Spleen (tissue), 11 donors: Measurements from ENCODE around the gene IFNW1. TPM values are rescaled to one million over a fixed set of nuclear protein-coding genes. Genes with fewer than 3 reads are reported as not detected.
"Not testable (repeated sequence)": the region's sequence is repeated elsewhere in the genome, so short reads cannot be mapped to it uniquely, and the experiment has no call there.

Experiments
- DNase-seq: peaks from one replicate; pipeline ENCODE4 v3.0.0-alpha.2; 2020
- H3K27ac ChIP-seq, 8 donors: fragments of 200-600 bp; sonication (generic) in 7 of 8; 1 replicate in 4 of 8; 2 replicates in 4 of 8; pipeline versions ENCODE4 v1.5.0 to v1.8.0; 2016 to 2021; ENCODE audit warnings: inconsistent platforms in 4 of 8, mild to moderate bottlenecking in 4 of 8, moderate library complexity in 1 of 8
- H3K27me3 ChIP-seq, 7 donors: fragments of 200-600 bp; sonication (generic) in 6 of 7; replicated peaks in 1 of 7; 1 replicate in 4 of 7; 2 replicates in 3 of 7; pipeline versions ENCODE4 v1.5.0 to v1.8.0; 2016 to 2021; ENCODE audit warnings: inconsistent platforms in 3 of 7, mild to moderate bottlenecking in 1 of 7
- H3K36me3 ChIP-seq, 6 donors: fragments of 200-600 bp; sonication (generic) in 5 of 6; 1 replicate in 4 of 6; 2 replicates in 2 of 6; pipeline versions ENCODE4 v1.5.0 to v1.8.0; 2016 to 2021; ENCODE audit warnings: inconsistent platforms in 2 of 6
- H3K4me1 ChIP-seq, 6 donors: fragments of 200-600 bp; sonication (generic) in 5 of 6; 1 replicate in 3 of 6; 2 replicates in 3 of 6; pipeline versions ENCODE4 v1.5.0 to v1.8.0; 2016 to 2021; ENCODE audit warnings: inconsistent platforms in 3 of 6
- H3K4me3 ChIP-seq, 8 donors: fragments of 200-600 bp; sonication (generic) in 7 of 8; 1 replicate in 4 of 8; 2 replicates in 4 of 8; pipeline versions ENCODE4 v1.5.0 to v1.8.0; 2016 to 2021; ENCODE audit warnings: inconsistent platforms in 4 of 8, mild to moderate bottlenecking in 4 of 8, moderate library complexity in 2 of 8
- H3K9me3 ChIP-seq, 8 donors: fragments of 200-600 bp; sonication (generic) in 7 of 8; 1 replicate in 4 of 8; 2 replicates in 4 of 8; pipeline versions ENCODE4 v1.5.0 to v1.8.0; 2016 to 2021; ENCODE audit warnings: inconsistent platforms in 4 of 8
- CTCF ChIP-seq, 11 experiments: fragments of 200-600 bp in 7 of 11; fragments of 450-650 bp in 4 of 11; sonication (generic) in 4 of 11; IDR thresholded peaks in 8 of 11; conservative IDR thresholded peaks in 3 of 11; 1 replicate in 7 of 11; 2 replicates in 4 of 11; pipeline versions ENCODE4 v1.4.0 to v1.8.0; 2016 to 2021; ENCODE audit warnings: antibody characterized with exemption in 11 of 11, inconsistent platforms in 4 of 11, mild to moderate bottlenecking in 1 of 11
- POLR2A ChIP-seq, 3 donors: fragments of 450-650 bp; IDR thresholded peaks; one replicate each; pipeline ENCODE4 v1.5.1; 2017; ENCODE audit warnings: antibody characterized with exemption in 3 of 3, mild to moderate bottlenecking in 1 of 3
- POLR2AphosphoS5 ChIP-seq, 3 donors: sonication (generic); formaldehyde crosslinking; IDR thresholded peaks; one replicate each; pipeline ENCODE4 v1.5.1; 2017; ENCODE audit warnings: antibody characterized with exemption in 3 of 3
- WGBS, 5 donors: extraction: QIAGEN DNeasy Blood & Tissue Kit in 3 of 5; methylation state at CpG; one replicate each; pipeline versions ENCODE4 v1.1.5 to v1.1.7; 2013 to 2018; 5-methylcytosine and 5-hydroxymethylcytosine counted together
- intact Hi-C: fragments of 100-400 bp; cut with DNase I; formaldehyde crosslinking; loops from one replicate; pipeline ENCODE4 v1.15.0; 2023; ENCODE audit warnings: low total_unique reads
- polyA plus RNA-seq, 3 donors: library from polyadenylated mRNA; stranded (reverse); fragments of 200-250 nt; gene quantifications; one replicate each; pipeline ENCODE4 v1.2.1, GENCODE V29; 2013
- total RNA-seq, 7 donors: library from RNA; depleted of rRNA in 3 of 7; stranded (reverse); fragments of >200 nt in 3 of 7; fragmentation: NEBNext Ultra II Directional in 4 of 7; extraction: Animal tissue kit (Norgen Biotek cat#: 25700) in 4 of 7; gene quantifications; one replicate each; pipeline versions ENCODE4 v1.1.0 to v1.2.1, GENCODE V29; 2016 to 2021
- donor health status: healthy with polysubstance abuse.
- donor health status: DM: no; HTN: no; CAD: no; lungs with moderate emphysema.
- donor health status: DM: no; HTN: no; CAD: no.
- donor health status: Bipolar disorder and iron deficiency.
- donor health status: healthy.
- donor health status: DM: no; HTN: no; CAD: no.
- donor health status: DM: yes; HTN: yes; CAD: no.

IFNW1 gene
- total and polyA plus RNA-seq, 10 donors: not detected

- H3K36me3 ChIP-seq: no peaks in the 10 kb centered on the region
- peaks cover 0 to 9% (median 0%) of the 10 kb centered on the region in 6 donors for H3K4me1 ChIP-seq
- H3K27ac ChIP-seq: no peak overlapping the region
- 37 to 95% (median 92%) methylated on average over 1 of the region's 1 CpG for WGBS, 5 donors
- no peak overlapping the region for H3K4me3 ChIP-seq
- no peaks in the 10 kb centered on the region for H3K27me3 ChIP-seq
- H3K9me3 ChIP-seq: no peaks in the 10 kb centered on the region
- TF ChIP-seq CTCF (IDR thresholded peaks at IDR 0.05 in 8 of 11, conservative IDR thresholded peaks at IDR 0.05 in 3 of 11): no peak
- no peak for TF ChIP-seq POLR2AphosphoS5 (IDR thresholded peaks at IDR 0.05)
- TF ChIP-seq POLR2A (IDR thresholded peaks at IDR 0.05): no peak
- intact Hi-C loops: no loop called here
- no peak for DNase-seq
Measured at GRCh38 chr9:21137020-21137419, 4.6 kb downstream of the IFNW1 start.

GRCh38 chr9:21135736-21136135, 5.9 kb downstream of the IFNW1 start:
- TF ChIP-seq POLR2A (IDR thresholded peaks at IDR 0.05) (no peak), POLR2AphosphoS5 (IDR thresholded peaks at IDR 0.05) (no peak), CTCF (IDR thresholded peaks at IDR 0.05 in 8 of 11, conservative IDR thresholded peaks at IDR 0.05 in 3 of 11) (no peak)
- no peaks in the 10 kb centered on the region for H3K36me3 ChIP-seq
- DNase-seq: no peak
- no peak overlapping the region for H3K4me3 ChIP-seq
- WGBS, 5 donors: 64 to 82% (median 79%) methylated on average over 3 of the region's 3 CpGs
- no peak overlapping the region for H3K27ac ChIP-seq
- intact Hi-C loops: no loop called here
- H3K9me3 ChIP-seq: no peaks in the 10 kb centered on the region
- no peaks in the 10 kb centered on the region for H3K27me3 ChIP-seq
- no peaks in the 10 kb centered on the region for H3K4me1 ChIP-seq

DNA sequence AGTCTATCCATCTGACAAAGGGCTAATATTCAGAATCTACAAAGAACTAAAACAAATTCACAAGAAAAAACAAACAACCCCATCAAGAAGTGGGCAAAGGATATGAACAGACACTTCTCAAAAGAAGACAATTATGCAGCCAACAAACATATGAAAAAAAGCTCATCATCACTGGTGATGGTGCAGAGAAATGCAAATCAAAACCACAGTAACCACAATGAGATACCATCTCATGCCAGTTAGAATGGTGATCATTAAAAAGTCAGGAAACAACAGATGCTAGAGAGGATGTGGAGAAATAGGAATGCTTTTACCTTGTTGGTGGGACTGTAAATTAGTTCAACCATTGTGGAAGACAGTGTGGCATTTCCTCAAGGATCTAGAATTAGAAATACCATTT, 13.4 kb downstream of the IFNW1 start:
- H3K27ac ChIP-seq, H3K27me3 ChIP-seq, intact Hi-C loops, H3K4me3 ChIP-seq, DNase-seq, H3K36me3 ChIP-seq, H3K4me1 ChIP-seq: not testable (repeated sequence)
- H3K9me3 ChIP-seq: peaks cover 0 to 12% (median 4%) of the 10 kb centered on the region in 8 donors

- no peak for DNase-seq
- no peak overlapping the region for H3K4me3 ChIP-seq
- H3K36me3 ChIP-seq: no peaks in the 10 kb centered on the region
- H3K27ac ChIP-seq: no peak overlapping the region
- H3K4me1 ChIP-seq: peaks cover 0 to 12% (median 2%) of the 10 kb centered on the region in 6 donors
- TF ChIP-seq POLR2A (IDR thresholded peaks at IDR 0.05): no peak
- TF ChIP-seq CTCF (IDR thresholded peaks at IDR 0.05 in 8 of 11, conservative IDR thresholded peaks at IDR 0.05 in 3 of 11): no peak
- no peak for TF ChIP-seq POLR2AphosphoS5 (IDR thresholded peaks at IDR 0.05)
- H3K27me3 ChIP-seq: peaks cover 0 to 8% (median 0%) of the 10 kb centered on the region in 7 donors
- intact Hi-C loops: no loop called here
- no peaks in the 10 kb centered on the region for H3K9me3 ChIP-seq
- 78 to 93% (median 89%) methylated on average over 4 of the region's 4 CpGs for WGBS, 5 donors
Measured at GRCh38 chr9:21121595-21122251, 19.9 kb downstream of the IFNW1 start.
